ENCODE measurements around the gene CHST12. TPM values are rescaled to one million over a fixed set of nuclear protein-coding genes. Genes with fewer than 3 reads are reported as not detected.

Gene CHST12
- total and polyA plus RNA-seq, 2 of the 4 experiments (the other 2 are of a cell fraction): 3.8 to 27.0 TPM

GRCh38 chr7:2381881-2382509 lies 21.4 kb upstream of the CHST12 start:
- WGBS, 2 experiments (ENCODE audit: extremely low coverage in 2 of 2, insufficient read length in 1 of 2): 97% methylated on average over 12 of the region's 21 CpGs; no CpG with 5 or more reads in 1 of the 2 experiments
- ATAC-seq (ENCODE audit: low read depth): no peak
- POLR2A ChIA-PET (ENCODE audit: unreplicated experiment): no interaction called here
- no peak for DNase-seq
- peaks cover 9 to 22% of the 10 kb centered on the region in 2 experiments for H3K79me1 ChIP-seq (ENCODE audit: low read depth in 1 of 2, low read length in 2 of 2)
- no peak overlapping the region for H3K4me3 ChIP-seq (ENCODE audit: insufficient read depth, low read depth, low read length)
- no peak overlapping the region for H2BK20ac ChIP-seq (ENCODE audit: low read depth, low read length)
- no peak overlapping the region for H3K27ac ChIP-seq (ENCODE audit: insufficient read depth, low read length)
- intact Hi-C loops (cut with micrococcal nuclease): no loop called here
- peaks cover 22% of the 10 kb centered on the region for H4K20me1 ChIP-seq (ENCODE audit: insufficient read depth, low read length)
- no peak overlapping the region for H3K23ac ChIP-seq (ENCODE audit: low read depth, low read length)
- in situ Hi-C loops (cut with MboI; ENCODE audit: low sequenced_read_pairs): no loop called here
- peaks cover 3% of the 10 kb centered on the region; the same call in 1 of the 2 replicates for H3K9me1 ChIP-seq (ENCODE audit: insufficient read depth, low read length)
- H3K9me3 ChIP-seq (ENCODE audit: control insufficient read depth, insufficient read depth, low read length): no peaks in the 10 kb centered on the region
- H3K14ac ChIP-seq (replicated peaks; ENCODE audit: low read depth, low read length): no peak overlapping the region
- H3K36me3 ChIP-seq (ENCODE audit: control insufficient read depth, insufficient read depth, low read length): peaks cover 52% of the 10 kb centered on the region
- CTCF ChIA-PET: no interaction called here
- BruUV-seq (replicated peaks): no TSS peak
- dilution Hi-C loops (cut with HindIII; ENCODE audit: low sequenced_read_pairs, unreplicated experiment): no loop called here
- no peak overlapping the region for H2BK15ac ChIP-seq (ENCODE audit: low read depth, low read length)
- H3K4me2 ChIP-seq (ENCODE audit: low read depth, low read length): no peak overlapping the region
- no peak overlapping the region for H2AFZ ChIP-seq (replicated peaks; ENCODE audit: low read length, poor library complexity)
- no peak overlapping the region for H4K5ac ChIP-seq (ENCODE audit: low read depth, low read length)
- H3K27me3 ChIP-seq (ENCODE audit: control insufficient read depth, insufficient read depth, low read length): no peaks in the 10 kb centered on the region
- H3K18ac ChIP-seq (ENCODE audit: low read depth, low read length): no peak overlapping the region
- H3K4me1 ChIP-seq (ENCODE audit: control insufficient read depth, insufficient read depth, low read length): no peaks in the 10 kb centered on the region
- H3K56ac ChIP-seq (ENCODE audit: extremely low read depth, insufficient read depth, low read length): no peak overlapping the region
- H4K8ac ChIP-seq (ENCODE audit: low read depth in 2 of 2, low read length in 2 of 2): no peak overlapping the region
- no peak overlapping the region for H3K4ac ChIP-seq (ENCODE audit: low read depth, low read length)
- H2AK9ac ChIP-seq (replicated peaks; ENCODE audit: low read depth, low read length, poor library complexity): no peak overlapping the region
- no peak overlapping the region for H2BK5ac ChIP-seq (ENCODE audit: low read depth, low read length, poor library complexity, severe bottlenecking)
- no peak overlapping the region for H3K9ac ChIP-seq (ENCODE audit: low read depth, low read length)
- no peak for TF ChIP-seq CEBPB (IDR thresholded peaks at IDR 0.05; ENCODE audit: low read depth, low read length)
- no peak for TF ChIP-seq CTCF (conservative IDR thresholded peaks at IDR 0.05; ENCODE audit: low read depth, low read length)
- TF ChIP-seq FOS (IDR thresholded peaks at IDR 0.05; ENCODE audit: low read depth, low read length): no peak
- H2BK120ac ChIP-seq (ENCODE audit: low read depth, low read length): no peak overlapping the region
- no peak overlapping the region for H4K91ac ChIP-seq (ENCODE audit: insufficient read depth, low read depth, low read length)
- H2AK5ac ChIP-seq (ENCODE audit: low read depth, low read length): no peak overlapping the region

All from IMR-90 (cell line).